SK-N-SH (cell line): Measurements from ENCODE around the gene DBR1. TPM values are rescaled to one million over a fixed set of nuclear protein-coding genes. Genes with fewer than 3 reads are reported as not detected.
A peak's percentile ranks its signal among the peaks of the same experiment; 100 is the strongest.

Experiments used
- CTCF ChIA-PET: fragments of 300-600, 350-600 bp; formaldehyde crosslinking; extraction: SDS; loops from one replicate; lab custom pipeline; 2021; lab: Yijun Ruan, JAX
- POLR2A ChIA-PET: fragments of 350-600 bp; sonication (Branson Sonifier 250); formaldehyde crosslinking; extraction: SDS; loops from one replicate; lab custom pipeline; 2020; ENCODE audit warnings: antibody characterized with exemption, inconsistent platforms; lab: Yijun Ruan, JAX
- DNase-seq: peaks from one replicate; pipeline ENCODE4 v3.0.0; 2012
- H2AFZ ChIP-seq: fragments of 200-600 bp; sonication (generic); 2 replicates; pipeline ENCODE4 v1.8.1; 2016; ENCODE audit warnings: antibody characterized with exemption, mild to moderate bottlenecking, low read depth
- H3F3A ChIP-seq: fragments of 200-600 bp; sonication (generic); replicated peaks from 2 replicates; pipeline ENCODE3; 2016; ENCODE audit warnings: antibody characterized with exemption, mild to moderate bottlenecking; ENCODE audit not compliant: insufficient read depth
- H3K27ac ChIP-seq, 2 experiments: fragments of 200-500 bp in 1 of 2; fragments of 200-600 bp in 1 of 2; sonication (Bioruptor generic) in 1 of 2; sonication (generic), shearing (Covaris generic) in 1 of 2; 2 replicates each; pipeline versions ENCODE4 v1.5.1 to v1.6.1; 2014 to 2016; ENCODE audit warnings: low read depth in 2 of 2, inconsistent platforms in 1 of 2, low read length in 1 of 2, mild to moderate bottlenecking in 1 of 2, mixed read lengths in 1 of 2
- H3K27me3 ChIP-seq: fragments of 200-600 bp; sonication (generic), shearing (Covaris generic); 2 replicates; pipeline ENCODE4 v1.6.1; 2016; ENCODE audit warnings: mixed run types; ENCODE audit not compliant: insufficient read depth
- H3K36me3 ChIP-seq, 2 experiments: fragments of 200-500 bp in 1 of 2; fragments of 200-600 bp in 1 of 2; sonication (Bioruptor generic) in 1 of 2; sonication (generic) in 1 of 2; replicated peaks in 1 of 2; 2 replicates each; pipeline versions ENCODE3 to v1.5.1; 2014 to 2016; ENCODE audit warnings: low read length in 1 of 2, mild to moderate bottlenecking in 1 of 2; ENCODE audit not compliant: insufficient read depth in 2 of 2, control insufficient read depth in 1 of 2
- H3K4me1 ChIP-seq, 2 experiments: fragments of 200-500 bp in 1 of 2; fragments of 200-600 bp in 1 of 2; sonication (Bioruptor generic) in 1 of 2; sonication (generic), shearing (Covaris generic) in 1 of 2; 2 replicates each; pipeline versions ENCODE4 v1.5.1 to v1.6.1; 2014 to 2016; ENCODE audit warnings: low read depth in 1 of 2, low read length in 1 of 2, mixed run types in 1 of 2; ENCODE audit not compliant: insufficient read depth in 2 of 2, control insufficient read depth in 1 of 2
- H3K4me2 ChIP-seq: fragments of 200-600 bp; sonication (generic), shearing (Covaris generic); 2 replicates; pipeline ENCODE4 v1.6.1; 2017; ENCODE audit warnings: mixed run types
- H3K4me3 ChIP-seq, 2 experiments: fragments of 200-500 bp in 1 of 2; fragments of 200-600 bp in 1 of 2; sonication (Bioruptor generic) in 1 of 2; sonication (generic), shearing (Covaris generic) in 1 of 2; 2 replicates each; pipeline versions ENCODE4 v1.5.1 to v1.8.1; 2014 to 2016; ENCODE audit warnings: low read depth in 2 of 2, inconsistent platforms in 1 of 2, low read length in 1 of 2, mild to moderate bottlenecking in 1 of 2, mixed read lengths in 1 of 2, moderate library complexity in 1 of 2
- H3K79me2 ChIP-seq: fragments of 200-600 bp; sonication (generic); 2 replicates; pipeline ENCODE4 v1.8.1; 2017; ENCODE audit warnings: mild to moderate bottlenecking; ENCODE audit not compliant: insufficient read depth
- H3K9ac ChIP-seq: fragments of 200-600 bp; sonication (generic); 2 replicates; pipeline ENCODE4 v1.6.1; 2017; ENCODE audit warnings: mixed run types
- H3K9me2 ChIP-seq: fragments of 200-600 bp; sonication (generic); 2 replicates; pipeline ENCODE4 v1.6.1; 2017; ENCODE audit warnings: mixed run types
- H3K9me3 ChIP-seq: fragments of 200-600 bp; sonication (generic); 2 replicates; pipeline ENCODE4 v1.6.1; 2017; ENCODE audit warnings: mixed run types, mild to moderate bottlenecking, moderate library complexity
- H4K20me1 ChIP-seq: fragments of 200-600 bp; sonication (generic); 2 replicates; pipeline ENCODE4 v1.6.1; 2017; ENCODE audit warnings: mild to moderate bottlenecking, mixed run types; ENCODE audit not compliant: insufficient read depth
- CHD2 ChIP-seq: fragments of 150-350 bp; IDR thresholded peaks from 2 replicates; pipeline ENCODE4 v1.6.1; 2018; ENCODE audit warnings: low read length; ENCODE audit not compliant: partially characterized antibody
- ELF1 ChIP-seq: IDR thresholded peaks from 2 replicates; pipeline ENCODE4 v1.4.0; 2012
- FOXJ3 ChIP-seq: sonication (generic); formaldehyde crosslinking; IDR thresholded peaks from 2 replicates; pipeline ENCODE4 v1.5.1; 2020; ENCODE audit warnings: mild to moderate bottlenecking, missing genetic modification reagents
- GABPA ChIP-seq: IDR thresholded peaks from 2 replicates; pipeline ENCODE4 v1.4.0; 2012; ENCODE audit warnings: low read depth, mild to moderate bottlenecking
- JUND ChIP-seq: IDR thresholded peaks from 2 replicates; pipeline ENCODE4 v1.4.0; 2012
- NFIC ChIP-seq: IDR thresholded peaks from 2 replicates; pipeline ENCODE4 v1.4.0; 2012; ENCODE audit warnings: borderline replicate concordance
- RAD21 ChIP-seq: IDR thresholded peaks from 2 replicates; pipeline ENCODE4 v1.6.1; 2012; ENCODE audit warnings: mild to moderate bottlenecking, low read length
- RCOR1 ChIP-seq: fragments of 150-350 bp; IDR thresholded peaks from 2 replicates; pipeline ENCODE4 v1.6.1; 2017; ENCODE audit warnings: antibody characterized with exemption, low read length
- RXRA ChIP-seq: IDR thresholded peaks from 2 replicates; pipeline ENCODE4 v1.4.0; 2012; ENCODE audit warnings: low read depth, mild to moderate bottlenecking, borderline replicate concordance
- SIN3A ChIP-seq: IDR thresholded peaks from 2 replicates; pipeline ENCODE4 v1.6.1; 2012; ENCODE audit warnings: low read depth, mild to moderate bottlenecking, low read length, moderate library complexity, borderline replicate concordance
- SMC3 ChIP-seq: IDR thresholded peaks from 2 replicates; pipeline ENCODE4 v1.6.1; 2012; ENCODE audit warnings: low read depth, low read length, improper control_type of control experiment
- TCF12 ChIP-seq: IDR thresholded peaks from 2 replicates; pipeline ENCODE4 v1.4.0; 2012
- TEAD4 ChIP-seq: IDR thresholded peaks from 2 replicates; pipeline ENCODE4 v1.4.0; 2012; ENCODE audit warnings: mild to moderate bottlenecking, borderline replicate concordance; ENCODE audit not compliant: insufficient read depth
- WGBS: methylation state at CpG from one replicate; pipeline ENCODE4 v1.1.6; 2017; ENCODE audit warnings: low lambda C conversion rate; 5-methylcytosine and 5-hydroxymethylcytosine counted together
- polyA plus RNA-seq, 3 experiments: library from polyadenylated mRNA; depleted of rRNA; stranded (reverse); fragments of >200 nt; gene quantifications; 2 replicates each; pipeline ENCODE4 v1.2.3, GENCODE V29; 2012
- TF ChIP-seq, protein P1 (sequence below): IDR thresholded peaks from 2 replicates; pipeline ENCODE4 v1.4.0; 2012; ENCODE audit warnings: low read depth
- TF ChIP-seq, protein P2 (sequence below): IDR thresholded peaks from 2 replicates; pipeline ENCODE4 v1.4.0; 2012; ENCODE audit warnings: low read depth, borderline replicate concordance
- TF ChIP-seq, protein P3 (sequence below): fragments of 150-350 bp; IDR thresholded peaks from 2 replicates; pipeline ENCODE4 v1.6.1; 2017; ENCODE audit warnings: antibody characterized with exemption, low read length, low read depth, borderline replicate concordance
- TF ChIP-seq, protein P4 (sequence below): IDR thresholded peaks from 2 replicates; pipeline ENCODE4 v1.6.1; 2012; ENCODE audit warnings: mild to moderate bottlenecking, low read depth, low read length, moderate library complexity

DBR1 gene
- polyA plus RNA-seq, 1 of the 3 experiments (the other 2 are of a cell fraction), result 9.2 TPM

DNA sequence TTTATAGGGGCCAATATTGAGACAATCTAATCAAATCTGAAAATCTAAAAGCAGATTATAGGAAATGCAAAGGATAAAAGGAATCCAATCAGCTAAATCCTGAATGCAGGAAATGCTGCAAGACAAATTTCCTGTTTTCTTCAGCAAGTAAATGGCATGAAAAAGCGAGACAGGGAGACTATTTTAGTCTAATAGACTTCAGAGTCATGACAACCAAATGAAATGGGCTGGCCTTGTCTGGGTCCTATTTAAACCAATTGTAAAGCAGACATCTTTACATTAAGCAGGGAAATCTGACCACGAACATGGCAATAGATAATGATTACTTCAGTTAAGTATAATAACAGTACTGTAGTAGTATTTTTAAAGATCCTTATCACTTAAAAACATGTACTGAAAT lies 2.1 kb downstream of the DBR1 start:
- Histone ChIP-seq H3K9me3 (no peaks in the 10 kb centered on the region), H3K79me2 (peaks cover 40% of the 10 kb centered on the region), H3K9me2 (no peaks in the 10 kb centered on the region), H3K27ac (no peak overlapping the region), H3F3A (peaks cover 23% of the 10 kb centered on the region), H3K4me2 (peak overlapping the region; percentile 80), H3K4me3 (0 out of 4 replicates have a peak overlapping the region, but pooled peaks of 1 of the 2 experiments have one; percentile 14), H3K36me3 (peaks cover 21 to 52% of the 10 kb centered on the region in 2 experiments), H3K9ac (no peak overlapping the region), H3K27me3 (no peaks in the 10 kb centered on the region), H3K4me1 (peaks cover 0 to 8% of the 10 kb centered on the region in 2 experiments; a peak in 2 of 4 replicates), H4K20me1 (no peaks in the 10 kb centered on the region), H2AFZ (no peak overlapping the region)
- whole genome bisulfite sequencing, result 74% methylated on average over 2 of the region's 2 CpGs
- ChIA-PET CTCF (interaction anchor here (0.8 to 1.6 kb wide), 3 partner anchors 47 to 156 kb away, joined by 3 to 6 read pairs (median 3); no protein-coding TSS in a partner anchor), POLR2A (no interaction called here)
- no peak for DNase-seq
- TF ChIP-seq, protein P1, sequence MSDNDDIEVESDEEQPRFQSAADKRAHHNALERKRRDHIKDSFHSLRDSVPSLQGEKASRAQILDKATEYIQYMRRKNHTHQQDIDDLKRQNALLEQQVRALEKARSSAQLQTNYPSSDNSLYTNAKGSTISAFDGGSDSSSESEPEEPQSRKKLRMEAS, result no peak
- TF ChIP-seq RAD21, result no peak
- TF ChIP-seq GABPA, result no peak
- TF ChIP-seq, protein P2, sequence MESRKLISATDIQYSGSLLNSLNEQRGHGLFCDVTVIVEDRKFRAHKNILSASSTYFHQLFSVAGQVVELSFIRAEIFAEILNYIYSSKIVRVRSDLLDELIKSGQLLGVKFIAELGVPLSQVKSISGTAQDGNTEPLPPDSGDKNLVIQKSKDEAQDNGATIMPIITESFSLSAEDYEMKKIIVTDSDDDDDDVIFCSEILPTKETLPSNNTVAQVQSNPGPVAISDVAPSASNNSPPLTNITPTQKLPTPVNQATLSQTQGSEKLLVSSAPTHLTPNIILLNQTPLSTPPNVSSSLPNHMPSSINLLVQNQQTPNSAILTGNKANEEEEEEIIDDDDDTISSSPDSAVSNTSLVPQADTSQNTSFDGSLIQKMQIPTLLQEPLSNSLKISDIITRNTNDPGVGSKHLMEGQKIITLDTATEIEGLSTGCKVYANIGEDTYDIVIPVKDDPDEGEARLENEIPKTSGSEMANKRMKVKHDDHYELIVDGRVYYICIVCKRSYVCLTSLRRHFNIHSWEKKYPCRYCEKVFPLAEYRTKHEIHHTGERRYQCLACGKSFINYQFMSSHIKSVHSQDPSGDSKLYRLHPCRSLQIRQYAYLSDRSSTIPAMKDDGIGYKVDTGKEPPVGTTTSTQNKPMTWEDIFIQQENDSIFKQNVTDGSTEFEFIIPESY, result no peak
- TF ChIP-seq CHD2, result no peak
- no peak for TF ChIP-seq JUND
- no peak for TF ChIP-seq SMC3
- no peak for TF ChIP-seq ELF1
- TF ChIP-seq TEAD4, result no peak
- no peak for TF ChIP-seq RXRA
- TF ChIP-seq, protein P3, sequence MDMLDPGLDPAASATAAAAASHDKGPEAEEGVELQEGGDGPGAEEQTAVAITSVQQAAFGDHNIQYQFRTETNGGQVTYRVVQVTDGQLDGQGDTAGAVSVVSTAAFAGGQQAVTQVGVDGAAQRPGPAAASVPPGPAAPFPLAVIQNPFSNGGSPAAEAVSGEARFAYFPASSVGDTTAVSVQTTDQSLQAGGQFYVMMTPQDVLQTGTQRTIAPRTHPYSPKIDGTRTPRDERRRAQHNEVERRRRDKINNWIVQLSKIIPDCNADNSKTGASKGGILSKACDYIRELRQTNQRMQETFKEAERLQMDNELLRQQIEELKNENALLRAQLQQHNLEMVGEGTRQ, result no peak

DNA sequence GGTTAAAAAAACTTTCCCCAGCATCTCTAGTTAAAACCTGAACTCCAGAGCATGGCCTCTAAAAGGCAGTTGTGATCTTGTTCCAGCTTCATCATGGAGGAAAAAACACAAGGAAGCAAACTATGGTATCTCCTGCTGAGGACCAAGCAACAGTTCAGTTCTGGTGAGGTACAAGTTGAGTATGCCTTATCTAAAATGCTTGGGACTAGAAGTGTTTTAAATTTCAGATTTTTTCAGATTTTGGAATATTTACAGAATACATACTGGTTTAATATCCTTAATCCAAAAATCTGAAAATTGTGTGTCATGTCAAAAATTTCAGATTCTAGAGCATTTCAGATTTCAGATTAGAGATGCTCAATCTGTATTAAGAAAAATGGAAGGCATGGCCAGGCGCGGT lies 9.7 kb downstream of the DBR1 start:
- TF ChIP-seq TEAD4, result no peak
- no peak for TF ChIP-seq NFIC
- TF ChIP-seq RCOR1, result no peak
- no peak for TF ChIP-seq RXRA
- TF ChIP-seq TCF12, result no peak
- no peak for TF ChIP-seq SIN3A
- TF ChIP-seq FOXJ3 (CRISPR knock-in tag), result no peak
- TF ChIP-seq, protein P4, sequence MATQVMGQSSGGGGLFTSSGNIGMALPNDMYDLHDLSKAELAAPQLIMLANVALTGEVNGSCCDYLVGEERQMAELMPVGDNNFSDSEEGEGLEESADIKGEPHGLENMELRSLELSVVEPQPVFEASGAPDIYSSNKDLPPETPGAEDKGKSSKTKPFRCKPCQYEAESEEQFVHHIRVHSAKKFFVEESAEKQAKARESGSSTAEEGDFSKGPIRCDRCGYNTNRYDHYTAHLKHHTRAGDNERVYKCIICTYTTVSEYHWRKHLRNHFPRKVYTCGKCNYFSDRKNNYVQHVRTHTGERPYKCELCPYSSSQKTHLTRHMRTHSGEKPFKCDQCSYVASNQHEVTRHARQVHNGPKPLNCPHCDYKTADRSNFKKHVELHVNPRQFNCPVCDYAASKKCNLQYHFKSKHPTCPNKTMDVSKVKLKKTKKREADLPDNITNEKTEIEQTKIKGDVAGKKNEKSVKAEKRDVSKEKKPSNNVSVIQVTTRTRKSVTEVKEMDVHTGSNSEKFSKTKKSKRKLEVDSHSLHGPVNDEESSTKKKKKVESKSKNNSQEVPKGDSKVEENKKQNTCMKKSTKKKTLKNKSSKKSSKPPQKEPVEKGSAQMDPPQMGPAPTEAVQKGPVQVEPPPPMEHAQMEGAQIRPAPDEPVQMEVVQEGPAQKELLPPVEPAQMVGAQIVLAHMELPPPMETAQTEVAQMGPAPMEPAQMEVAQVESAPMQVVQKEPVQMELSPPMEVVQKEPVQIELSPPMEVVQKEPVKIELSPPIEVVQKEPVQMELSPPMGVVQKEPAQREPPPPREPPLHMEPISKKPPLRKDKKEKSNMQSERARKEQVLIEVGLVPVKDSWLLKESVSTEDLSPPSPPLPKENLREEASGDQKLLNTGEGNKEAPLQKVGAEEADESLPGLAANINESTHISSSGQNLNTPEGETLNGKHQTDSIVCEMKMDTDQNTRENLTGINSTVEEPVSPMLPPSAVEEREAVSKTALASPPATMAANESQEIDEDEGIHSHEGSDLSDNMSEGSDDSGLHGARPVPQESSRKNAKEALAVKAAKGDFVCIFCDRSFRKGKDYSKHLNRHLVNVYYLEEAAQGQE, result no peak
- no peak for TF ChIP-seq SMC3
- no peak for TF ChIP-seq RAD21
- TF ChIP-seq ELF1, result no peak
- TF ChIP-seq, protein P2, result no peak
- no peaks in the 10 kb centered on the region for H3K9me3 ChIP-seq
- no peak overlapping the region for H2AFZ ChIP-seq
- 91% methylated on average over 2 of the region's 2 CpGs for WGBS
- H3K4me3 ChIP-seq, result no peak overlapping the region
- H3F3A ChIP-seq, result no peaks in the 10 kb centered on the region
- ChIA-PET POLR2A (no interaction called here), CTCF (no interaction called here)
- no peak for DNase-seq
- no peak overlapping the region for H3K9ac ChIP-seq
- no peaks in the 10 kb centered on the region for H3K9me2 ChIP-seq
- no peak overlapping the region for H3K4me2 ChIP-seq
- H3K36me3 ChIP-seq, result peaks cover 62 to 68% of the 10 kb centered on the region in 2 experiments
- H3K27me3 ChIP-seq, result no peaks in the 10 kb centered on the region
- H3K4me1 ChIP-seq, result no peaks in the 10 kb centered on the region
- no peak overlapping the region for H3K27ac ChIP-seq
- H4K20me1 ChIP-seq, result no peaks in the 10 kb centered on the region
- H3K79me2 ChIP-seq, result no peaks in the 10 kb centered on the region
